ENCODE measurements around the gene KIF21A.

DNA sequence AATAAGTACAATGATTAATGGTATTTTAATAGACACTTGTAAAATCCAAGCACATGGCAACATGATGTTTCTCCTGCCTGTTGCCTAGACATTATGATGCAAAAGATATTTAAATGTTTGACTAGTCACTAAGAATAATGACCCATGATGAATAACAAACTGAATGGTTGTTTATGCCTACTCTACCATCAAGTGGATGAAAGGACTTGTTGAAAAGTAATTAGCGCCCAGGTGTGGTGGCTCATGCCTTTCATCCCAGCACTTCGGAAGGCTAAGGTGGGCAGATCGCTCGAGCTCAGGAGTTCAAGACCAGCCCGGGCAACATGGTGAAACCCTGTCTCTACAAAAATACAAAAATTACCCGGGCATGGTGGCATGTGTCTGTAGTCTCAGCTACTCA, 30.7 kb downstream of the KIF21A start:
- TF ChIP-seq POU2F2 (IDR thresholded peaks at IDR 0.05; ENCODE audit: low read depth, low read length) (no peak), TAF1 (IDR thresholded peaks at IDR 0.05; ENCODE audit: low read depth, low read length) (no peak), POLR2A (IDR thresholded peaks at IDR 0.05; ENCODE audit: low read depth, low read length) (no peak)

Measured in GM12891 (cell line).